Cardiac muscle cell (in vitro differentiated cells and primary cell): Measurements from ENCODE around the gene CDIP1. TPM values are rescaled to one million over a fixed set of nuclear protein-coding genes. Genes with fewer than 3 reads are reported as not detected.

Experiments
- DNase-seq, 2 donors: peaks; one replicate each; pipeline versions ENCODE4 v3.0.0 to v3.0.0-alpha.2; 2010 to 2017; ENCODE audit warnings: low read depth in 1 of 2, low spot score in 1 of 2
- H3K27ac ChIP-seq: fragments of 200-600 bp; sonication (generic); 2 replicates; pipeline ENCODE4 v1.5.1; 2016
- H3K27me3 ChIP-seq: fragments of 200-600 bp; sonication (generic); 2 replicates; pipeline ENCODE4 v1.6.0; 2016; ENCODE audit warnings: control low read depth
- H3K36me3 ChIP-seq: fragments of 200-600 bp; sonication (generic); 2 replicates; pipeline ENCODE4 v1.5.1; 2016; ENCODE audit warnings: control low read depth
- H3K4me1 ChIP-seq: fragments of 200-600 bp; sonication (generic); 2 replicates; pipeline ENCODE4 v1.8.1; 2017; ENCODE audit warnings: low read depth, mild to moderate bottlenecking, mixed run types
- H3K4me3 ChIP-seq: fragments of 200-600 bp; sonication (generic); 2 replicates; pipeline ENCODE4 v1.5.1; 2016; ENCODE audit warnings: mild to moderate bottlenecking
- H3K9me3 ChIP-seq: fragments of 200-600 bp; sonication (generic); 2 replicates; pipeline ENCODE4 v1.5.1; 2017; ENCODE audit warnings: low read depth, mild to moderate bottlenecking, control low read depth
- CTCF ChIP-seq: IDR thresholded peaks from 2 replicates; pipeline ENCODE4 v1.5.1; 2012; ENCODE audit warnings: low read depth, mild to moderate bottlenecking, low read length
- polyA plus RNA-seq: library from polyadenylated mRNA; unstranded; fragments of >200 nt; fragmentation: Nextera tagmentation; extraction: Ambion mirVana; gene quantifications from 2 replicates; pipeline ENCODE4 v1.2.1, GENCODE V29; 2016
- total RNA-seq: library from RNA; depleted of rRNA; stranded (reverse); fragments of >200 nt; gene quantifications from 2 replicates; pipeline ENCODE4 v1.2.3, GENCODE V29; 2016

Gene CDIP1
- total and polyA plus RNA-seq, 2 experiments from 2014 or later, result 55.8 to 87.6 TPM

- H3K9me3 ChIP-seq, result no peaks in the 10 kb centered on the region
- no peaks in the 10 kb centered on the region for H3K36me3 ChIP-seq
- peak; percentile 5 for TF ChIP-seq CTCF
- DNase-seq, result peak; percentile 90 to 96
- peaks cover 3% of the 10 kb centered on the region for H3K4me1 ChIP-seq
- H3K27ac ChIP-seq, result no peak within 1 kb of the TSS
- H3K4me3 ChIP-seq, result peak within 1 kb of the TSS; percentile 41
- H3K27me3 ChIP-seq, result no peaks in the 10 kb centered on the region
Observed at GRCh38 chr16:4474192-4474961, 64.2 kb downstream of the CDIP1 start, which contains the start of gene NMRAL1. Gene NMRAL1 (minus strand): TSS chr16:4474625. CDS start chr16:4474132, 493 bp downstream.

- Histone ChIP-seq H3K9me3 (no peaks in the 10 kb centered on the region), H3K36me3 (no peaks in the 10 kb centered on the region), H3K4me3 (no peak overlapping the region), H3K27ac (no peak overlapping the region), H3K4me1 (peaks cover 3% of the 10 kb centered on the region), H3K27me3 (no peaks in the 10 kb centered on the region)
- DNase-seq, result no peak
- no peak for TF ChIP-seq CTCF
Observed at GRCh38 chr16:4472880-4473279, 65.7 kb downstream of the CDIP1 start.

GRCh38 chr16:4471869-4472268 is 66.7 kb downstream of the CDIP1 start:
- H3K27me3 ChIP-seq, result no peaks in the 10 kb centered on the region

GRCh38 chr16:4468972-4469371 is 69.6 kb downstream of the CDIP1 start:
- DNase-seq, result no peak
- Histone ChIP-seq H3K4me3 (no peak overlapping the region), H3K4me1 (no peaks in the 10 kb centered on the region), H3K36me3 (peaks cover 3% of the 10 kb centered on the region), H3K27me3 (no peaks in the 10 kb centered on the region), H3K27ac (no peak overlapping the region), H3K9me3 (no peaks in the 10 kb centered on the region)
- TF ChIP-seq CTCF, result no peak

More at GRCh38 chr16:4471869-4472268, 66.7 kb downstream of the CDIP1 start:
- Histone ChIP-seq H3K4me1 (no peaks in the 10 kb centered on the region), H3K27ac (no peak overlapping the region), H3K4me3 (no peak overlapping the region), H3K36me3 (no peaks in the 10 kb centered on the region), H3K9me3 (no peaks in the 10 kb centered on the region)
- TF ChIP-seq CTCF, result no peak
- no peak for DNase-seq

- TF ChIP-seq CTCF, result no peak
- H3K4me1 ChIP-seq, result no peaks in the 10 kb centered on the region
- H3K9me3 ChIP-seq, result no peaks in the 10 kb centered on the region
- H3K36me3 ChIP-seq, result peaks cover 3% of the 10 kb centered on the region
- no peaks in the 10 kb centered on the region for H3K27me3 ChIP-seq
- H3K4me3 ChIP-seq, result no peak overlapping the region
- no peak overlapping the region for H3K27ac ChIP-seq
- DNase-seq, result no peak
Observed at GRCh38 chr16:4467916-4468315, 70.7 kb downstream of the CDIP1 start.
